ENCODE data around the gene DNAH17. TPM values are rescaled to one million over a fixed set of nuclear protein-coding genes. Genes with fewer than 3 reads are reported as not detected.
A peak's percentile ranks its signal among the peaks of the same experiment; 100 is the strongest.

Gene DNAH17
- total and polyA plus RNA-seq, 2 of the 13 experiments (the other 11 are each of a cell fraction or from before 2014, with no cell fraction given), result 0.86 to 1.6 TPM

- TF ChIP-seq ESRRA (CRISPR knock-in tag; IDR thresholded peaks at IDR 0.05; ENCODE audit: low read depth) (peak; percentile 97), SOX5 (CRISPR knock-in tag; IDR thresholded peaks at IDR 0.05; ENCODE audit: borderline replicate concordance) (peak; percentile 89), GTF2F1 (IDR thresholded peaks at IDR 0.05; ENCODE audit: low read length) (no peak), IRX3 (CRISPR knock-in tag; IDR thresholded peaks at IDR 0.05; ENCODE audit: borderline replicate concordance, low read depth) (no peak), ZBTB25 (CRISPR knock-in tag; IDR thresholded peaks at IDR 0.05) (peak; percentile 90), TFDP2 (CRISPR knock-in tag; IDR thresholded peaks at IDR 0.05) (peak; percentile 64; the same call in 1 of the 2 replicates), ZBTB39 (CRISPR knock-in tag; IDR thresholded peaks at IDR 0.05) (no peak), ZKSCAN8 (CRISPR knock-in tag; IDR thresholded peaks at IDR 0.05; ENCODE audit: borderline replicate concordance) (peak; percentile 69; the same call in 1 of the 2 replicates), STAT6 (CRISPR knock-in tag; IDR thresholded peaks at IDR 0.05; ENCODE audit: borderline replicate concordance) (peak; percentile 88), ZNF879 (CRISPR knock-in tag; IDR thresholded peaks at IDR 0.05) (no peak), THAP9 (CRISPR knock-in tag; IDR thresholded peaks at IDR 0.05; ENCODE audit: borderline replicate concordance) (peak; percentile 36; the same call in 1 of the 2 replicates), RFXANK (CRISPR knock-in tag; IDR thresholded peaks at IDR 0.05) (no peak), NCOA1 (CRISPR knock-in tag; IDR thresholded peaks at IDR 0.05) (peak; percentile 79; the same call in 1 of the 2 replicates), ARNT (IDR thresholded peaks at IDR 0.05) (no peak), EP300 (IDR thresholded peaks at IDR 0.05; ENCODE audit: low read depth in 2 of 2, low read length in 2 of 2) (peak; percentile 92 to 97), EP300 (CRISPR knock-in tag; IDR thresholded peaks at IDR 0.05; ENCODE audit: borderline replicate concordance) (peak; percentile 95), GATAD2A (CRISPR knock-in tag; IDR thresholded peaks at IDR 0.05) (peak; percentile 99), RBM39 (IDR thresholded peaks at IDR 0.05; ENCODE audit: low read depth, low read length, poor library complexity, severe bottlenecking) (no peak), ATAD3A (CRISPR knock-in tag; IDR thresholded peaks at IDR 0.05) (no peak), ZNF350 (CRISPR knock-in tag; IDR thresholded peaks at IDR 0.05; ENCODE audit: borderline replicate concordance, low read depth) (peak; percentile 99)
Measured at GRCh38 chr17:78601577-78602190, 24.5 kb upstream of the DNAH17 start (continued).

Data from HepG2 (cell line).